ENCODE data around the gene LMNTD1. TPM values are rescaled to one million over a fixed set of nuclear protein-coding genes. Genes with fewer than 3 reads are reported as not detected.

LMNTD1 gene
- total RNA-seq, 1 experiment from 2014 or later: not detected

DNA sequence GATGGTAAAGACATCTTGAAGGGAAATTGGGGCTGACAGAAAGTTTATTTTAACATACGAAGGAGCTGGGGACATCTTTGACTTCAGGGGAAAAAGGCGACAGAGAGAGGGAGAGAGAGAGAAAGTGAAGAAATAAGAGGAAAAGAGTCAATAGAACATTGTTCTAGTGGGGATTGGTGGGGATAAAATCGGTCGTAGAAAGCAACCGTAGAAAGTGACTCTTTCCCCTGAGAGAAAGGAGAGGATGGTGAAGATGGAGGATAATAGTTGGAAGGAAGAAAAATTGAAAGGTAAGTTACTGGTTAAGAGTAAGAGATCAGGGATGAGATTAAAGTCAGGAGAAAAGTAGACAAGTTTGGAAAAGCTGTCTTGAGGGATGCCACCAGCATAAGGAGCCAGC lies 75.9 kb downstream of the LMNTD1 start:
- no peak for DNase-seq
- no peaks in the 10 kb centered on the region for H3K27me3 Mint-ChIP-seq (ENCODE audit: unreplicated experiment)
- H3K9me3 Mint-ChIP-seq (ENCODE audit: low read depth, unreplicated experiment): no peaks in the 10 kb centered on the region
- TF ChIP-seq CTCF (IDR thresholded peaks at IDR 0.05; ENCODE audit: unreplicated experiment): no peak
- intact Hi-C loops (cut with micrococcal nuclease; ENCODE audit: unreplicated experiment): no loop called here
- no peak overlapping the region for H3K27ac Mint-ChIP-seq (ENCODE audit: unreplicated experiment)
- CTCF ChIA-PET: no interaction called here
- no peak overlapping the region for H3K4me3 Mint-ChIP-seq (ENCODE audit: low read depth, unreplicated experiment)
- no peaks in the 10 kb centered on the region for H3K4me1 Mint-ChIP-seq (ENCODE audit: low read depth, unreplicated experiment)
- no TSS peak for BruUV-seq (replicated peaks)
- H3K36me3 Mint-ChIP-seq (ENCODE audit: insufficient read depth, unreplicated experiment): no peaks in the 10 kb centered on the region

DNA sequence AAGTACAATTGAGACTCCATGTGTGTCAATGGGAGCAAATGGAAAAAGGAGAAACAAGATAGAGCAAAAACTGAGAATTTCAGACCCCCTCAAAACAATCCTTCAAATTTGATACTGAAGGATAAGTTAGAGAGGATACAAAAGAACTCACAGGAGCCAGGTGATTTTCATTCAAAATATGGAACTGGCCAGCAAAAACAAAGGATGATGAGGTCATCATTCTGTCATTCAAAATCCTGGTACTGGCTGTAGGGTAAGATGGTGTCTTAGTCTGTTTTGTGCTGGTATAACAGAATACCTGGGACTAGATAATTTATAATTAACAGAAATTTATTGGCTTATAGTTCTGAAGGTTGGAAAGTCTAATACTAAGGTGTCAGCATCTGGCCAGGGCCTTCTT lies 80.6 kb downstream of the LMNTD1 start:
- no TSS peak for BruUV-seq (replicated peaks)
- Mint-ChIP-seq H3K27me3 (ENCODE audit: unreplicated experiment) (no peaks in the 10 kb centered on the region), H3K36me3 (ENCODE audit: insufficient read depth, unreplicated experiment) (no peaks in the 10 kb centered on the region), H3K4me3 (ENCODE audit: low read depth, unreplicated experiment) (no peak overlapping the region), H3K27ac (ENCODE audit: unreplicated experiment) (no peak overlapping the region), H3K9me3 (ENCODE audit: low read depth, unreplicated experiment) (no peaks in the 10 kb centered on the region), H3K4me1 (ENCODE audit: low read depth, unreplicated experiment) (no peaks in the 10 kb centered on the region)
- DNase-seq: no peak
- CTCF ChIA-PET: no interaction called here
- intact Hi-C loops (cut with micrococcal nuclease; ENCODE audit: unreplicated experiment): no loop called here
- TF ChIP-seq CTCF (IDR thresholded peaks at IDR 0.05; ENCODE audit: unreplicated experiment): no peak

GRCh38 chr12:25469861-25470260 lies 83.2 kb downstream of the LMNTD1 start:
- CTCF ChIA-PET: no interaction called here
- Mint-ChIP-seq H3K36me3 (ENCODE audit: insufficient read depth, unreplicated experiment) (no peaks in the 10 kb centered on the region), H3K4me3 (ENCODE audit: low read depth, unreplicated experiment) (no peak overlapping the region), H3K27me3 (ENCODE audit: unreplicated experiment) (no peaks in the 10 kb centered on the region), H3K9me3 (ENCODE audit: low read depth, unreplicated experiment) (no peaks in the 10 kb centered on the region), H3K27ac (ENCODE audit: unreplicated experiment) (no peak overlapping the region), H3K4me1 (ENCODE audit: low read depth, unreplicated experiment) (no peaks in the 10 kb centered on the region)
- intact Hi-C loops (cut with micrococcal nuclease; ENCODE audit: unreplicated experiment): no loop called here
- no TSS peak for BruUV-seq (replicated peaks)
- no peak for DNase-seq
- TF ChIP-seq CTCF (IDR thresholded peaks at IDR 0.05; ENCODE audit: unreplicated experiment): no peak

- Mint-ChIP-seq H3K36me3 (ENCODE audit: insufficient read depth, unreplicated experiment) (no peaks in the 10 kb centered on the region), H3K4me1 (ENCODE audit: low read depth, unreplicated experiment) (no peaks in the 10 kb centered on the region), H3K27me3 (ENCODE audit: unreplicated experiment) (no peaks in the 10 kb centered on the region), H3K9me3 (ENCODE audit: low read depth, unreplicated experiment) (no peaks in the 10 kb centered on the region), H3K4me3 (ENCODE audit: low read depth, unreplicated experiment) (no peak overlapping the region), H3K27ac (ENCODE audit: unreplicated experiment) (no peak overlapping the region)
- no peak for TF ChIP-seq CTCF (IDR thresholded peaks at IDR 0.05; ENCODE audit: unreplicated experiment)
- intact Hi-C loops (cut with micrococcal nuclease; ENCODE audit: unreplicated experiment): no loop called here
- no peak for DNase-seq
- no TSS peak for BruUV-seq (replicated peaks)
- CTCF ChIA-PET: no interaction called here
These were observed 83.7 kb downstream of the LMNTD1 start for GRCh38 chr12:25469368-25469767.

DNA sequence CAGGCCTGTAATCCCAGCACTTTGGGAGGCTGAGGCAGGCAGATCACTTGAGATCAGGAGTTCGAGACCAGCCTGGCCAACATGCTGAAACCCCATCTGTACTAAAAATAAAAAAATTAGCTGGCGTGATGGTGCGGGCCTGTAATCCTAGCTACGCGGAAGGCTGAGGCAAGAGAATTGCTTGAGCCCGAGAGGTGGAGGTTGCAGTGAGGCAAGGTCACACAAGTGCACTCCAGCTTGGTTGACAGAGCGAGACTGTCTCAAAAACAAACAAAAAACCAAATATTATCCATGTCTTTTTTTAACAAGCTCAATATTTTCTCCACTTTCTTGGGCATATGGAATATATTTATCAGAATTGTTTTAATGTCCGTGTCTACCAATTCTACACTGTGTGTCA lies 89.6 kb downstream of the LMNTD1 start:
- no peak for DNase-seq
- H3K27ac Mint-ChIP-seq (ENCODE audit: unreplicated experiment): no peak overlapping the region
- no peaks in the 10 kb centered on the region for H3K9me3 Mint-ChIP-seq (ENCODE audit: low read depth, unreplicated experiment)
- H3K36me3 Mint-ChIP-seq (ENCODE audit: insufficient read depth, unreplicated experiment): no peaks in the 10 kb centered on the region
- no peaks in the 10 kb centered on the region for H3K4me1 Mint-ChIP-seq (ENCODE audit: low read depth, unreplicated experiment)
- no peak for TF ChIP-seq CTCF (IDR thresholded peaks at IDR 0.05; ENCODE audit: unreplicated experiment)
- no peak overlapping the region for H3K4me3 Mint-ChIP-seq (ENCODE audit: low read depth, unreplicated experiment)
- H3K27me3 Mint-ChIP-seq (ENCODE audit: unreplicated experiment): no peaks in the 10 kb centered on the region
- intact Hi-C loops (cut with micrococcal nuclease; ENCODE audit: unreplicated experiment): no loop called here
- no TSS peak for BruUV-seq (replicated peaks)
- CTCF ChIA-PET: no interaction called here
